Sigmoid colon (tissue), 7 donors: ENCODE data around the gene PSMA5. TPM values are rescaled to one million over a fixed set of nuclear protein-coding genes. Genes with fewer than 3 reads are reported as not detected.
A peak's percentile ranks its signal among the peaks of the same experiment; 100 is the strongest.

Experiments used
- DNase-seq: peaks from one replicate; pipeline ENCODE4 v3.0.0-alpha.2; 2019
- H3K27ac ChIP-seq, 4 donors: fragments of 200-600 bp; sonication (generic); one replicate each; pipeline ENCODE4 v1.5.1; 2016 to 2019; ENCODE audit warnings: mild to moderate bottlenecking in 1 of 4
- H3K27me3 ChIP-seq, 3 donors: fragments of 200-600 bp; sonication (generic); one replicate each; pipeline ENCODE4 v1.5.1; 2019; ENCODE audit warnings: mild to moderate bottlenecking in 1 of 3
- H3K36me3 ChIP-seq, 4 donors: fragments of 200-600 bp; sonication (generic); one replicate each; pipeline ENCODE4 v1.5.1; 2016 to 2019
- H3K4me1 ChIP-seq, 4 donors: fragments of 200-600 bp; sonication (generic); one replicate each; pipeline ENCODE4 v1.5.1; 2017 to 2019
- H3K4me3 ChIP-seq, 4 donors: fragments of 200-600 bp; sonication (generic); one replicate each; pipeline ENCODE4 v1.5.1; 2017 to 2019; ENCODE audit warnings: mild to moderate bottlenecking in 2 of 4, moderate library complexity in 1 of 4
- H3K9me3 ChIP-seq, 4 donors: fragments of 200-600 bp in 3 of 4; sonication (generic) in 3 of 4; one replicate each; pipeline versions ENCODE4 v1.5.1 to v1.6.1; 2013 to 2019
- EP300 ChIP-seq, 4 donors: sonication (generic); formaldehyde crosslinking; IDR thresholded peaks; one replicate each; pipeline ENCODE4 v1.6.1; 2017; ENCODE audit warnings: antibody characterized with exemption in 4 of 4
- POLR2A ChIP-seq, 2 donors: fragments of 450-650 bp; IDR thresholded peaks; one replicate each; pipeline ENCODE4 v1.6.1; 2016; ENCODE audit warnings: antibody characterized with exemption in 2 of 2, mild to moderate bottlenecking in 2 of 2, moderate library complexity in 2 of 2
- POLR2AphosphoS5 ChIP-seq, 4 donors: sonication (generic); formaldehyde crosslinking; IDR thresholded peaks; one replicate each; pipeline ENCODE4 v1.6.1; 2017; ENCODE audit warnings: antibody characterized with exemption in 4 of 4
- WGBS, 2 donors: extraction: QIAGEN DNeasy Blood & Tissue Kit; methylation state at CpG; one replicate each; pipeline ENCODE4 v1.1.7; 2013; 5-methylcytosine and 5-hydroxymethylcytosine counted together
- intact Hi-C: fragments of 100-400 bp; cut with DNase I; formaldehyde crosslinking; loops from one replicate; pipeline ENCODE4 v1.15.1; 2023
- polyA plus RNA-seq, 3 donors: library from polyadenylated mRNA; stranded (reverse); fragments of 200-250 nt; gene quantifications; one replicate each; pipeline ENCODE4 v1.2.3, GENCODE V29; 2013
- total RNA-seq, 4 donors: library from RNA; depleted of rRNA; stranded (reverse); fragments of >200 nt; gene quantifications; one replicate each; pipeline ENCODE4 v1.1.0, GENCODE V29; 2016
- TF ChIP-seq, protein P1 (sequence below), 4 experiments: fragments of 450-650 bp in 3 of 4; fragments of 200-600 bp in 1 of 4; IDR thresholded peaks; one replicate each; pipeline ENCODE4 v1.5.1; 2016 to 2019; ENCODE audit warnings: antibody characterized with exemption in 4 of 4, mild to moderate bottlenecking in 3 of 4, moderate library complexity in 2 of 4
- donor health status: healthy with polysubstance abuse.
- donor health status: Bipolar disorder and iron deficiency.
- donor health status: healthy.

The PSMA5 gene
- total and polyA plus RNA-seq, 7 donors: 18.8 to 113 (median 57.6) TPM

DNA sequence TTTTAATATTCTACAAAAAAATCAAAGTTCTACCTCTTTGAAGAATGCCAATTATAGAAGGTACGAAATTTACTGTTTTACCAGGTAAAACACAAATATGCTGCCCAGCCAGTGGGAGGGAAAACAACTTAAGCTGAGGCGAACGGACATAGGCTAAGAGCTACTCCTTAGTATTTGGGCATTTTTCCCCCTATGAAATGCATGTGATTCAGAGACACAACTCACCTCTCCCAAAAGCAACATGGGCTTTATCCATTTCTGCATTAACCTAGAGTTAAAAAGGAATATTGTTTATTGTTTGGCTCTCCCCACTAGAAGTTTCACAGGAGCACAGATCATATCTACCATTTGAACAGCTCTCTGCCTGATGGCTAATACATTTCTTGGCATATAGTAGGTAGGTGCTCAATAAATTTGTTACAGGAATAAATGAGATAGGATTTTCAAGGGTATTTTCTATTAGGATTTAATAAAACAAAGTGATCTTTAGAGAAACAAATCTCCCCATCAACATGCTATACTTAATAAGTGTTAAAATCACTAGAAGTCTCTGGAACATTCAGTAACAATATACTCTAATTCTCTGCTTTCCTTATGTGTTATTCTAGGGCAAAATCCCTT is 26.1 kb downstream of the PSMA5 start:
- DNase-seq: no peak
- H3K27ac ChIP-seq: no peak overlapping the region
- H3K4me1 ChIP-seq: peaks cover 0 to 31% (median 26%) of the 10 kb centered on the region in 4 donors
- WGBS, 2 donors: 92 to 96% methylated on average over 3 of the region's 3 CpGs
- H3K36me3 ChIP-seq: peaks cover 0 to 44% (median 0%) of the 10 kb centered on the region in 4 donors
- no peak overlapping the region for H3K4me3 ChIP-seq
- intact Hi-C loops: loop anchor here (2.0 kb wide), 1 partner anchor 39 kb away; no protein-coding TSS in a partner anchor
- TF ChIP-seq EP300 (IDR thresholded peaks at IDR 0.05): no peak
- TF ChIP-seq POLR2A (IDR thresholded peaks at IDR 0.05): no peak
- TF ChIP-seq, protein P1, sequence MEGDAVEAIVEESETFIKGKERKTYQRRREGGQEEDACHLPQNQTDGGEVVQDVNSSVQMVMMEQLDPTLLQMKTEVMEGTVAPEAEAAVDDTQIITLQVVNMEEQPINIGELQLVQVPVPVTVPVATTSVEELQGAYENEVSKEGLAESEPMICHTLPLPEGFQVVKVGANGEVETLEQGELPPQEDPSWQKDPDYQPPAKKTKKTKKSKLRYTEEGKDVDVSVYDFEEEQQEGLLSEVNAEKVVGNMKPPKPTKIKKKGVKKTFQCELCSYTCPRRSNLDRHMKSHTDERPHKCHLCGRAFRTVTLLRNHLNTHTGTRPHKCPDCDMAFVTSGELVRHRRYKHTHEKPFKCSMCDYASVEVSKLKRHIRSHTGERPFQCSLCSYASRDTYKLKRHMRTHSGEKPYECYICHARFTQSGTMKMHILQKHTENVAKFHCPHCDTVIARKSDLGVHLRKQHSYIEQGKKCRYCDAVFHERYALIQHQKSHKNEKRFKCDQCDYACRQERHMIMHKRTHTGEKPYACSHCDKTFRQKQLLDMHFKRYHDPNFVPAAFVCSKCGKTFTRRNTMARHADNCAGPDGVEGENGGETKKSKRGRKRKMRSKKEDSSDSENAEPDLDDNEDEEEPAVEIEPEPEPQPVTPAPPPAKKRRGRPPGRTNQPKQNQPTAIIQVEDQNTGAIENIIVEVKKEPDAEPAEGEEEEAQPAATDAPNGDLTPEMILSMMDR (IDR thresholded peaks at IDR 0.05): no peak
- TF ChIP-seq POLR2AphosphoS5 (IDR thresholded peaks at IDR 0.05): no peak
- H3K9me3 ChIP-seq: no peaks in the 10 kb centered on the region
- H3K27me3 ChIP-seq: no peaks in the 10 kb centered on the region

DNA sequence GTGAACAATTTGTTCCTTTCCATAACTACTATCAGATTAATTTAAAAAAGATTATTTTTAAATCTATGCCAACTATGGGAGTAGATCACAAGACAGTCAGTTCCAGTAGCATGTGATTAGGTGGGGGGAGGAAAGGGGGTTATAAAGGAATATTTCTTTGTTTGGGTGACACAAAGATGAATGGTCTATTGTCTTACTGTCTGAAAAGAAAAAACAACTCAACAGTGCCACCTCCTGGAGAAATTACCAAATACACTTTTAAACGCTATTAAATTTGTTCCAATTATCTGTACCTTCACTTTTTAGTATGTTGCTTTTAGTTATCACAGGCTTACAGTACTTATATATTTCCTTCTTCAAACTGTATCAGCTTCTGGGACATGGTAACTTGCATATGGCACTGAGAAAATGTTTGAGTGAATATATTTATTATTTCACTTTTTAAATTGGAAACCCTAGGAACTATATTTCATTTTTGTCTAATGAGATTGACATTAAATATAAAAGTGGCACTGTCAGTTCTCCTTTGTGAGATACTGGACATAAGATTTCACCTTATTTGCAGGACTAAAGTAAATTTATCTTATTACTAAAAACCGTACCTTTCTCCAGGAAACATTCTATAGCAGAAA is 26.8 kb downstream of the PSMA5 start:
- H3K4me3 ChIP-seq: no peak overlapping the region
- 36 to 44% methylated on average over 2 of the region's 2 CpGs for WGBS, 2 donors

GRCh38 chr1:109398343-109399225 is 27.7 kb downstream of the PSMA5 start:
- intact Hi-C loops: loop anchor here (1.0 to 10.0 kb wide), 3 partner anchors 122 to 304 kb away; partner anchors contain the start of gene TMEM167B
- 19 to 52% methylated on average over 18 of the region's 18 CpGs for WGBS, 2 donors

More for the DNA sequence above, 26.8 kb downstream of the PSMA5 start:
- peaks cover 0 to 38% (median 30%) of the 10 kb centered on the region in 4 donors for H3K4me1 ChIP-seq
- no peaks in the 10 kb centered on the region for H3K9me3 ChIP-seq
- intact Hi-C loops: loop anchor here (1.0 to 10.0 kb wide), 3 partner anchors 123 to 305 kb away; partner anchors contain the start of gene TMEM167B
- peaks cover 0 to 37% (median 0%) of the 10 kb centered on the region in 4 donors for H3K36me3 ChIP-seq
- DNase-seq: no peak
- peak overlapping the region in 2 of 4 donors; percentile 87 to 90 for H3K27ac ChIP-seq
- TF ChIP-seq POLR2AphosphoS5 (IDR thresholded peaks at IDR 0.05): peak in 1 of 4 donors; percentile 11
- no peak for TF ChIP-seq EP300 (IDR thresholded peaks at IDR 0.05)
- TF ChIP-seq, protein P1 (IDR thresholded peaks at IDR 0.05): peak; percentile 53 to 69 (median 62)
- H3K27me3 ChIP-seq: no peaks in the 10 kb centered on the region

More at GRCh38 chr1:109398343-109399225, 27.7 kb downstream of the PSMA5 start:
- Histone ChIP-seq H3K9me3 (no peaks in the 10 kb centered on the region), H3K36me3 (peaks cover 0 to 28% (median 0%) of the 10 kb centered on the region in 4 donors), H3K27me3 (no peaks in the 10 kb centered on the region), H3K4me3 (peak overlapping the region; percentile 34 to 89 (median 74)), H3K4me1 (peaks cover 0 to 47% (median 38%) of the 10 kb centered on the region in 4 donors), H3K27ac (peak overlapping the region; percentile 85 to 90 (median 87))
- DNase-seq: no peak
- TF ChIP-seq POLR2A (IDR thresholded peaks at IDR 0.05) (no peak), POLR2AphosphoS5 (IDR thresholded peaks at IDR 0.05) (no peak), EP300 (IDR thresholded peaks at IDR 0.05) (no peak)
- TF ChIP-seq, protein P1 (IDR thresholded peaks at IDR 0.05): no peak
